Liver (tissue), 9 donors: ENCODE results near the gene TSC22D2. TPM values are rescaled to one million over a fixed set of nuclear protein-coding genes. Genes with fewer than 3 reads are reported as not detected.

ENCODE experiments used
- DNase-seq: peaks from one replicate; pipeline ENCODE4 v3.0.0-alpha.2; 2017; ENCODE audit warnings: low spot score
- H3K27ac ChIP-seq, 2 donors: one replicate each; pipeline ENCODE4 v1.7.0; 2013; ENCODE audit warnings: inconsistent platforms in 2 of 2, low read length in 2 of 2, control low read depth in 1 of 2, low read depth in 1 of 2, mild to moderate bottlenecking in 1 of 2
- H3K27me3 ChIP-seq, 4 donors: one replicate each; pipeline versions ENCODE4 v1.6.1 to v1.7.0; 2013; ENCODE audit warnings: low read length in 3 of 4, inconsistent platforms in 1 of 4, mild to moderate bottlenecking in 1 of 4, moderate library complexity in 1 of 4; ENCODE audit not compliant: control insufficient read depth in 4 of 4, insufficient read depth in 4 of 4
- H3K36me3 ChIP-seq, 4 donors: one replicate each; pipeline versions ENCODE4 v1.6.1 to v1.7.0; 2013; ENCODE audit warnings: low read length in 3 of 4, mild to moderate bottlenecking in 3 of 4, low read depth in 1 of 4, moderate library complexity in 1 of 4; ENCODE audit not compliant: control insufficient read depth in 4 of 4, insufficient read depth in 3 of 4
- H3K4me1 ChIP-seq, 4 donors: one replicate each; pipeline versions ENCODE4 v1.6.1 to v1.7.0; 2013; ENCODE audit warnings: low read length in 3 of 4, mild to moderate bottlenecking in 3 of 4, moderate library complexity in 1 of 4; ENCODE audit not compliant: control insufficient read depth in 4 of 4, insufficient read depth in 4 of 4
- H3K4me3 ChIP-seq, 3 donors: one replicate each; pipeline versions ENCODE4 v1.6.1 to v1.7.0; 2013; ENCODE audit warnings: low read length in 3 of 3, control low read depth in 1 of 3, low read depth in 1 of 3, mild to moderate bottlenecking in 1 of 3
- H3K9ac ChIP-seq, 2 donors: one replicate each; pipeline ENCODE4 v1.7.0; 2013; ENCODE audit warnings: low read length in 2 of 2, mild to moderate bottlenecking in 2 of 2, moderate library complexity in 2 of 2, control low read depth in 1 of 2, low read depth in 1 of 2
- H3K9me3 ChIP-seq, 4 donors: one replicate each; pipeline versions ENCODE4 v1.6.1 to v1.7.0; 2013; ENCODE audit warnings: low read length in 3 of 4; ENCODE audit not compliant: control insufficient read depth in 4 of 4
- EGR1 ChIP-seq, 2 donors: IDR thresholded peaks; 2 replicates each; pipeline ENCODE4 v1.6.1; 2016 to 2018; ENCODE audit warnings: antibody characterized with exemption in 2 of 2, low read depth in 2 of 2
- FOXA1 ChIP-seq: IDR thresholded peaks from 2 replicates; pipeline ENCODE4 v1.6.1; 2016; ENCODE audit warnings: antibody characterized with exemption
- FOXA2 ChIP-seq: IDR thresholded peaks from 2 replicates; pipeline ENCODE4 v1.6.1; 2016; ENCODE audit warnings: antibody characterized with exemption
- GABPA ChIP-seq, 2 donors: IDR thresholded peaks in 1 of 2; conservative IDR thresholded peaks in 1 of 2; 2 replicates each; pipeline ENCODE4 v1.6.1; 2016; ENCODE audit warnings: antibody characterized with exemption in 2 of 2, mild to moderate bottlenecking in 1 of 2, moderate library complexity in 1 of 2
- HNF4A ChIP-seq, 2 donors: conservative IDR thresholded peaks; 2 replicates each; pipeline ENCODE4 v1.6.1; 2016; ENCODE audit warnings: antibody characterized with exemption in 2 of 2, mild to moderate bottlenecking in 2 of 2
- HNF4G ChIP-seq: IDR thresholded peaks from 2 replicates; pipeline ENCODE4 v1.6.1; 2016; ENCODE audit warnings: antibody characterized with exemption
- JUND ChIP-seq, 2 donors: IDR thresholded peaks; 2 replicates each; pipeline ENCODE4 v1.6.1; 2016; ENCODE audit warnings: antibody characterized with exemption in 2 of 2
- NR2F2 ChIP-seq: IDR thresholded peaks from 2 replicates; pipeline ENCODE4 v1.6.1; 2016; ENCODE audit warnings: antibody characterized with exemption
- RAD21 ChIP-seq, 2 donors: IDR thresholded peaks; 2 replicates each; pipeline ENCODE4 v1.6.1; 2016; ENCODE audit warnings: antibody characterized with exemption in 2 of 2, mild to moderate bottlenecking in 2 of 2
- RXRA ChIP-seq, 2 donors: IDR thresholded peaks; 2 replicates each; pipeline ENCODE4 v1.6.1; 2017 to 2018; ENCODE audit warnings: antibody characterized with exemption in 2 of 2, mild to moderate bottlenecking in 1 of 2
- SP1 ChIP-seq: IDR thresholded peaks from 2 replicates; pipeline ENCODE4 v1.6.1; 2018; ENCODE audit warnings: antibody characterized with exemption, mild to moderate bottlenecking
- TAF1 ChIP-seq: conservative IDR thresholded peaks from 2 replicates; pipeline ENCODE4 v1.6.1; 2016; ENCODE audit warnings: antibody characterized with exemption, mild to moderate bottlenecking
- YY1 ChIP-seq: IDR thresholded peaks from 2 replicates; pipeline ENCODE4 v1.6.1; 2016; ENCODE audit warnings: antibody characterized with exemption, mild to moderate bottlenecking
- WGBS: extraction: QIAGEN DNeasy Blood & Tissue Kit; methylation state at CpG from one replicate; pipeline ENCODE4 v1.1.7; 2013; 5-methylcytosine and 5-hydroxymethylcytosine counted together
- polyA plus RNA-seq, 2 donors: library from polyadenylated mRNA; stranded (reverse) in 1 of 2; unstranded in 1 of 2; fragments of 200-250 nt in 1 of 2; fragments of >200 nt in 1 of 2; fragmentation: Nextera tagmentation in 1 of 2; extraction: Ambion mirVana in 1 of 2; gene quantifications; one replicate each; pipeline versions ENCODE4 v1.2.1 to v1.2.3, GENCODE V29; 2013 to 2015
- total RNA-seq, 2 donors: library from RNA; depleted of rRNA; stranded (reverse); fragments of >200 nt; gene quantifications; one replicate each; pipeline ENCODE4 v1.2.3, GENCODE V29; 2014
- TF ChIP-seq, protein P1 (sequence below): IDR thresholded peaks from 2 replicates; pipeline ENCODE4 v1.6.1; 2016; ENCODE audit warnings: antibody characterized with exemption
- TF ChIP-seq, protein P2 (sequence below): IDR thresholded peaks from 2 replicates; pipeline ENCODE4 v1.6.1; 2016; ENCODE audit warnings: antibody characterized with exemption, mild to moderate bottlenecking
- TF ChIP-seq, protein P3 (sequence below): IDR thresholded peaks from 2 replicates; pipeline ENCODE4 v1.6.1; 2016; ENCODE audit warnings: antibody characterized with exemption
- donor health status: healthy.
- donor health status: healthy.
- donor health status: healthy.
- donor health status: healthy.
- donor health status: healthy.

Gene TSC22D2
- total and polyA plus RNA-seq, 4 donors = 4.0 to 9.6 (median 7.8) TPM

DNA sequence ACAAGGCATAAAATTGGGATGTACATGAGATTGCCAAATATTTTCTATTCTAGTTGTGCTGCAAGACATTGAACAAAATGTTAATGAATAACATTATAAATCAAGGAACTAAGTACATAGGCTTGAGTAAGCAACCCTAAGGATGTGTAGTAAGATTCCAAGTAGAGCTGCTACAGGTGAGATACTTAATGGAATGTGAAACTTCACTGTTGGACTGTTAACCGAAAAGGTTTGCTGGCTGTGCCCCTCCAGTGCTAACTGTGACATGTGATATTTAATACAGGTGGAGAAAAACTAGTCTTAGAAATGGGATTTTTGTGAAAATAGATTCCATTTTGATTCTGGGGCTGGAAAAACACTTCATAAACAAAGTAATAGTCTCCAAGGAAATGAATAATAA, 52.4 kb downstream of the TSC22D2 start:
- Histone ChIP-seq H3K9me3 (no peaks in the 10 kb centered on the region), H3K27ac (no peak overlapping the region), H3K27me3 (no peaks in the 10 kb centered on the region), H3K9ac (no peak overlapping the region), H3K4me1 (peaks cover 0 to 15% (median 10%) of the 10 kb centered on the region in 4 donors), H3K4me3 (no peak overlapping the region), H3K36me3 (peaks cover 0 to 9% (median 7%) of the 10 kb centered on the region in 4 donors)
- WGBS = 63% methylated on average over 1 of the region's 1 CpG
- DNase-seq = no peak
- TF ChIP-seq HNF4G (no peak), EGR1 (IDR thresholded peaks at IDR 0.05; ENCODE audit: low read depth in 2 of 2) (no peak), RAD21 (IDR thresholded peaks at IDR 0.05) (no peak), JUND (IDR thresholded peaks at IDR 0.05) (no peak), NR2F2 (no peak)

DNA sequence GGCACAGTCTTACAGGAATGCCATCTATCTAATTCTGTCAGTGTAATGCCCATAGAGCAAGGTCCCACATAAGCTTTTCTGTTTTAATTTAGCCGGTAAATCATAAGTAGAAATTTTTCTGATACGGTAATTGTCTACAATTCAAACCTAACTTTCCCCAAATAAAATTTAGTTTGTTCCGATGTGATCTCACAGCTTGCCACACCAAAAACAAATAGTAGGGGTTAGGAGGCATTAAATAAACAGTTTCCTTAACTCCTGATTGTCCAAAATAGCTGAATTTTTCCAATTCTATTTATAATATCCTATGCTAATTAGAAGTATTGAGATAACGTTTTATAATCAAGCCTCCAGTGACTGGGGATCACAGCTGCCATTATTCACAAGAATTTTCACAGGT, 53.3 kb downstream of the TSC22D2 start:
- Histone ChIP-seq H3K9me3 (no peaks in the 10 kb centered on the region), H3K36me3 (peaks cover 0 to 9% (median 7%) of the 10 kb centered on the region in 4 donors), H3K4me1 (peaks cover 0 to 15% (median 10%) of the 10 kb centered on the region in 4 donors), H3K27me3 (no peaks in the 10 kb centered on the region), H3K27ac (no peak overlapping the region), H3K4me3 (peak overlapping the region in 1 of 3 donors; percentile 8), H3K9ac (no peak overlapping the region)
- 40% methylated on average over 4 of the region's 4 CpGs for WGBS
- TF ChIP-seq JUND (IDR thresholded peaks at IDR 0.05) = peak in 1 of 2 donors; percentile 15
- peak in 1 of 2 donors; percentile 7 for TF ChIP-seq RAD21 (IDR thresholded peaks at IDR 0.05)
- TF ChIP-seq YY1 = no peak
- peak in 1 of 2 donors; percentile 6 for TF ChIP-seq RXRA (IDR thresholded peaks at IDR 0.05)
- TF ChIP-seq HNF4A (conservative IDR thresholded peaks at IDR 0.05) = peak; percentile 7 to 11
- TF ChIP-seq GABPA (IDR thresholded peaks at IDR 0.05 in 1 of 2, conservative IDR thresholded peaks at IDR 0.05 in 1 of 2) = no peak
- DNase-seq = no peak

DNA sequence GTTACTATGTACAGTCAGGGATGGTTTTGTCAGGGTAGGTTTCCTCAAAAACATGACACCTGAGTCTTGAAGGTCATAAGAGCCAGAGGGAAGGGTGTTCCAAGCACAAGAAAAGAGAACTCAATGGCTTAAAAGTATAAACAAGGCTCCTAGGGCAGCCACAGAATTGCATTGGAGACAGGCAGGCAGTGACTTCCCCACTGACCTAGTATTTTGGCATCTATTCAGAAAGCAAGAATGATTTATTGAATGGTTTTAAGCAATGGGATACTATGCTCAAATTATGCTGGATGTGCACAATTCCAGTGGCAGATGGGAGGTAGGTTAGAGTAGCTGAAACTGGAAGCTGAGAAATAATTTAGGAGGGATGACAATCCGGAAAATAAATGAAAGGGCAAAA, 54.0 kb downstream of the TSC22D2 start:
- WGBS = 98% methylated on average over 1 of the region's 1 CpG
- peaks cover 0 to 9% (median 7%) of the 10 kb centered on the region in 4 donors for H3K36me3 ChIP-seq
- no peak overlapping the region for H3K4me3 ChIP-seq

DNA sequence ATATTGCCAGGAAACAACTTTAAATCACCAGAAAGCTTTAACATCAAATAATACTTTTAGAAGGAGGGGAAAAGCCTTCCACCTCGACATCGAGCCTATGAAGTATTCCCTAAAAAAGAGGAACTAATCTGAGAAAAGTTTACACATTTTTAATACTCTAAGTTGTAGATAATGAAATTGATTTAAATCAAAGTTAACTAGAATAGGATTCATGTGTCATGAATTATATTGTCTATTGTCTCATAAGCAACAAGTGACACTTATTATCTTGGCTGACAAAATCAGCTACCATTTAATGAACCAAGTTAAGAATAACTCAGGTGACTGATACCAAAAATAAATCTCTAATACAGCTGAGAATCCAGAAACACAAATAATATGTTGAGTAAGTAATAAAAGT, 56.6 kb downstream of the TSC22D2 start:
- no peak for DNase-seq
- Histone ChIP-seq H3K27ac (no peak overlapping the region), H3K4me1 (peaks cover 0 to 15% (median 10%) of the 10 kb centered on the region in 4 donors), H3K36me3 (no peaks in the 10 kb centered on the region), H3K9me3 (no peaks in the 10 kb centered on the region), H3K27me3 (no peaks in the 10 kb centered on the region), H3K9ac (no peak overlapping the region), H3K4me3 (no peak overlapping the region)
- TF ChIP-seq RAD21 (IDR thresholded peaks at IDR 0.05) (no peak), JUND (IDR thresholded peaks at IDR 0.05) (no peak), FOXA1 (no peak), HNF4A (conservative IDR thresholded peaks at IDR 0.05) (no peak), RXRA (IDR thresholded peaks at IDR 0.05) (no peak), FOXA2 (no peak), HNF4G (no peak), EGR1 (IDR thresholded peaks at IDR 0.05; ENCODE audit: low read depth in 2 of 2) (no peak), NR2F2 (no peak), SP1 (no peak), GABPA (IDR thresholded peaks at IDR 0.05 in 1 of 2, conservative IDR thresholded peaks at IDR 0.05 in 1 of 2) (no peak), TAF1 (no peak)
- TF ChIP-seq, protein P1, sequence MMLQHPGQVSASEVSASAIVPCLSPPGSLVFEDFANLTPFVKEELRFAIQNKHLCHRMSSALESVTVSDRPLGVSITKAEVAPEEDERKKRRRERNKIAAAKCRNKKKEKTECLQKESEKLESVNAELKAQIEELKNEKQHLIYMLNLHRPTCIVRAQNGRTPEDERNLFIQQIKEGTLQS = no peak
- TF ChIP-seq, protein P2, sequence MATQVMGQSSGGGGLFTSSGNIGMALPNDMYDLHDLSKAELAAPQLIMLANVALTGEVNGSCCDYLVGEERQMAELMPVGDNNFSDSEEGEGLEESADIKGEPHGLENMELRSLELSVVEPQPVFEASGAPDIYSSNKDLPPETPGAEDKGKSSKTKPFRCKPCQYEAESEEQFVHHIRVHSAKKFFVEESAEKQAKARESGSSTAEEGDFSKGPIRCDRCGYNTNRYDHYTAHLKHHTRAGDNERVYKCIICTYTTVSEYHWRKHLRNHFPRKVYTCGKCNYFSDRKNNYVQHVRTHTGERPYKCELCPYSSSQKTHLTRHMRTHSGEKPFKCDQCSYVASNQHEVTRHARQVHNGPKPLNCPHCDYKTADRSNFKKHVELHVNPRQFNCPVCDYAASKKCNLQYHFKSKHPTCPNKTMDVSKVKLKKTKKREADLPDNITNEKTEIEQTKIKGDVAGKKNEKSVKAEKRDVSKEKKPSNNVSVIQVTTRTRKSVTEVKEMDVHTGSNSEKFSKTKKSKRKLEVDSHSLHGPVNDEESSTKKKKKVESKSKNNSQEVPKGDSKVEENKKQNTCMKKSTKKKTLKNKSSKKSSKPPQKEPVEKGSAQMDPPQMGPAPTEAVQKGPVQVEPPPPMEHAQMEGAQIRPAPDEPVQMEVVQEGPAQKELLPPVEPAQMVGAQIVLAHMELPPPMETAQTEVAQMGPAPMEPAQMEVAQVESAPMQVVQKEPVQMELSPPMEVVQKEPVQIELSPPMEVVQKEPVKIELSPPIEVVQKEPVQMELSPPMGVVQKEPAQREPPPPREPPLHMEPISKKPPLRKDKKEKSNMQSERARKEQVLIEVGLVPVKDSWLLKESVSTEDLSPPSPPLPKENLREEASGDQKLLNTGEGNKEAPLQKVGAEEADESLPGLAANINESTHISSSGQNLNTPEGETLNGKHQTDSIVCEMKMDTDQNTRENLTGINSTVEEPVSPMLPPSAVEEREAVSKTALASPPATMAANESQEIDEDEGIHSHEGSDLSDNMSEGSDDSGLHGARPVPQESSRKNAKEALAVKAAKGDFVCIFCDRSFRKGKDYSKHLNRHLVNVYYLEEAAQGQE = no peak
- TF ChIP-seq, protein P3, sequence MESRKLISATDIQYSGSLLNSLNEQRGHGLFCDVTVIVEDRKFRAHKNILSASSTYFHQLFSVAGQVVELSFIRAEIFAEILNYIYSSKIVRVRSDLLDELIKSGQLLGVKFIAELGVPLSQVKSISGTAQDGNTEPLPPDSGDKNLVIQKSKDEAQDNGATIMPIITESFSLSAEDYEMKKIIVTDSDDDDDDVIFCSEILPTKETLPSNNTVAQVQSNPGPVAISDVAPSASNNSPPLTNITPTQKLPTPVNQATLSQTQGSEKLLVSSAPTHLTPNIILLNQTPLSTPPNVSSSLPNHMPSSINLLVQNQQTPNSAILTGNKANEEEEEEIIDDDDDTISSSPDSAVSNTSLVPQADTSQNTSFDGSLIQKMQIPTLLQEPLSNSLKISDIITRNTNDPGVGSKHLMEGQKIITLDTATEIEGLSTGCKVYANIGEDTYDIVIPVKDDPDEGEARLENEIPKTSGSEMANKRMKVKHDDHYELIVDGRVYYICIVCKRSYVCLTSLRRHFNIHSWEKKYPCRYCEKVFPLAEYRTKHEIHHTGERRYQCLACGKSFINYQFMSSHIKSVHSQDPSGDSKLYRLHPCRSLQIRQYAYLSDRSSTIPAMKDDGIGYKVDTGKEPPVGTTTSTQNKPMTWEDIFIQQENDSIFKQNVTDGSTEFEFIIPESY = no peak
- 84% methylated on average over 2 of the region's 2 CpGs for WGBS

More for the DNA sequence above, 54.0 kb downstream of the TSC22D2 start:
- peaks cover 0 to 15% (median 10%) of the 10 kb centered on the region in 4 donors for H3K4me1 ChIP-seq
- no peak for DNase-seq
- H3K27ac ChIP-seq = no peak overlapping the region
- TF ChIP-seq SP1 (no peak), GABPA (IDR thresholded peaks at IDR 0.05 in 1 of 2, conservative IDR thresholded peaks at IDR 0.05 in 1 of 2) (no peak), HNF4A (conservative IDR thresholded peaks at IDR 0.05) (no peak), HNF4G (no peak)
- no peak overlapping the region for H3K9ac ChIP-seq
- no peaks in the 10 kb centered on the region for H3K9me3 ChIP-seq
- no peaks in the 10 kb centered on the region for H3K27me3 ChIP-seq
